DMS153 treated with DMSO at 0.1 percent for 48 hours (cell line): ENCODE data around the gene RSRC1.
"Not testable (repeated sequence)": the region's sequence is repeated elsewhere in the genome, so short reads cannot be mapped to it uniquely, and the experiment has no call there.

Source experiments
- DNase-seq: peaks from one replicate; lab custom pipeline; 2025; ENCODE audit not compliant: unreplicated experiment; lab: John Stamatoyannopoulos, UW

RSRC1 gene

DNA sequence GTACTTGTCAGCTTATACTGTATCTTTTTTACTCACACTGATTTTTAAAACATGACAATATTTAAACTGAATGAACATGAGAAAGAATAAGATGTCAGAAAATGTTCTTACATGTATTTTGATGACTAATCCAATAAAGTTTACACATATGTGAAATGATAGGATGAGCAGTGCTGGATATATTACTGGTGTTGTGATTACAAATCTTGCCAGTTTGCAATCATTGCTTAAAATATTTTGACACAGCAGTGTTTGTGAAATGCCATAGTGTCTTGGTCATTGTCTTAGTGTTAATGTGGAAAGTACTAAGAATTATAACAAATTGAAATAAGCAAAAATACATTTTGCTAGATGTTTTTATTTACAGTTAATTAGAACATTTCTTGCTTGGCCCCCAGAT is 342.4 kb downstream of the RSRC1 start:
- DNase-seq, result no peak

DNA sequence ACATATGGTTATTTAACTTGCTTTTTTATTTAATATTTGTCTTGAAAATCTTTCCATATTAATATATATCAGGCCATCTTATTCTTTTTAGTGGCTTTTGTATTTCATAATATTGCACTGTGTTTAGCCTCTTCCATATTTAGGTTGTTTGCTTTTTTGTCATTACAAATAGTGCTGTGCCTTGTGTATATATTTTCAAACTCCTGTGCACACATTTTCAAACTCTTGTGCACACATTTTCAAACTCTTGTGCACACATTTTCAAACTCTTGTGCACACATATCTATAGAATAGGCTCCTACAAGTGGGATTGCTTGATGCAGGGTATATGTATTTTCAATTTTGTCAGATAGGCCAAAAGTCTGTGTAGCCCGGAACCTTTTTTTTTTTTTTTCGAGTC is 343.1 kb downstream of the RSRC1 start:
- no peak for DNase-seq

DNA sequence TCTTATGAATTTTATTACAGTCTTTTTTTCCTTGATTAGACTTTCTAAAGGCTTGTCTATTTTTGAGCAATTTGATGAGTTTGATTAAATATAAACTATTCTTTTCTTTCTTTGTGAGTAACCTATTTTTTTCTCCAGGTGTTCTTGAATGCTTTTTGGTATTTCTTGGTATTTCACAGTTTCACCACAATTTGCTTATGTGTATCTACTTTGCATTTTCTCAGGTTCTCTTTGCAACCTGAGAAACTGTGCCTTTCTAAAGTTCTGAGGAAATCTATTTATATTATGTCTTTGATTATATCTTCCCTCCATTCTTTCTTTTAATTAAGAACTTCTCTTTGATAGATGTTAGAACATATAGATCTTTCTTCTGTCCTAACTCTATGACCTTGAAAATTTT is 344.0 kb downstream of the RSRC1 start:
- no peak for DNase-seq

DNA sequence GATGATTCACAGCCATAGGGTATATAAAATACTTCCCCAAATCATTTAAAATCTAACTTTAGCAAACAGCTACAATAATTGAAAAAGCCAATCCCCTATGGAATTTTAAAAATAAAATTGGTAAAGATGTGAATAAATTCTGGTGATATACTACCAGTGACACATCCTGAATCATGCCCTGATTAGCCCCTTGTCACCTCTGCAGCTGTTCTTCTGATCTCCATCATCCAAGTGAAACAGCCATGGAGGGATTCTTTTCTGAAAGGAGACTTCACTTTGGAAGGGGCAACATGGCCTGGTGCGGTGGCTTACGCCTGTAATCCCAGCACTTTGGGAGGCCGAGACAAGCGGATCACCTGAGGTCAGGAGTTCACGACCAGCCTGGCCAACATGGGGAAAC is 345.5 kb downstream of the RSRC1 start:
- no peak for DNase-seq

DNA sequence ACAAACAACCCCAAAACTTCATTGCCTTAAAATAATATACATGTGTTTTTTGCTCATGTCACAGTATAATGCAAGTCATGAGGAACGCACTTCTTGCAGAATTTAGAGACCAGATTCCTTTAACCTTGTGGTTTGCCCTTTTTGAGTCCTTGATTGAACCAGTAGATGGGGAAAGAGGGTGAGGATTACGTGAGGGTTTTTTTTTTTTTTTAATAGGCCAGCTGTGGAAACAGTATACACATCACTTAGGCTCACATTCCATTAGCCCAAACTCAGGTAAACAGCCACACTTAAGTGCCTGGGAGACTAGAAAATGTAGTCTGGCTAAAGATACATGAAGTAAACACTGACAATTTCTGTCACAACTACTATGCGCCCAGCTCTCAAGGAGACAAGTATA is 346.2 kb downstream of the RSRC1 start:
- DNase-seq, result no peak

DNA sequence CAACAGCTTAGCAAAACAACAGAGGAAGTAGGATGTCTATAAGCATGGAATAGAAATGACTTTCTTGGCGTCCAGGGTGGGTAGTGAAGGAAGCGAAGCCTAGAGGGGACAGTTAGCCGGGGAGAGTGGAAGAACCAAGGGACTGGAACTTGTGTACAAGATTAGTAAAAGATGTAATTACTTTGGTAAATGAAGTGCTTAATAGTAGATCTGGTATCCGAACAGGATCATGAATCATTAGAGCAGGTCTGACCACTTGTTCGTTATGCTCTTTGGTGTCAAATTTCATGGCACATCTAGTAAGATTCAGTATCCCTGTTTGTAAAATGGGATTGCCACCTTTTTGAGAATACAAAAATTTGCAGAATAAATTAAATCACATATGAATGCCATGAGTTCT is 348.6 kb downstream of the RSRC1 start:
- DNase-seq, result no peak

DNA sequence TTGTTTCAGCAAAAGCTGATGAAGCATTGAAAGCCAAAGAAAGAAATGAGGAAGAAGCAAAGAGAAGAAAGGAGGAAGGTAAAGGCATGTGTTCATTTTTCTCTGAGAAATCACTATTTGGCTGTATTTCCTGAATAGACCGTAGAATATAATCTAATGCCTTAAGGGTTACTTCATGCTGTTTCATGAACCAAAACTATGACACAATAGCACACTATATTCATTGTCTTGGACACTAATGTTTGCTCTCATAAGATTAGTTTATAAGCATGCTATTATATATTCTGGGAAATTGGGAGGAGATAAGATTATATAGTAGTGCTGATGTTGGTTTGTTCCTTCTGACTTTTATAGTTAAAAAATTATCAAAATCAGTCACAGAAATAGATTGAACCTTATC is 351.0 kb downstream of the RSRC1 start:
- no peak for DNase-seq

DNA sequence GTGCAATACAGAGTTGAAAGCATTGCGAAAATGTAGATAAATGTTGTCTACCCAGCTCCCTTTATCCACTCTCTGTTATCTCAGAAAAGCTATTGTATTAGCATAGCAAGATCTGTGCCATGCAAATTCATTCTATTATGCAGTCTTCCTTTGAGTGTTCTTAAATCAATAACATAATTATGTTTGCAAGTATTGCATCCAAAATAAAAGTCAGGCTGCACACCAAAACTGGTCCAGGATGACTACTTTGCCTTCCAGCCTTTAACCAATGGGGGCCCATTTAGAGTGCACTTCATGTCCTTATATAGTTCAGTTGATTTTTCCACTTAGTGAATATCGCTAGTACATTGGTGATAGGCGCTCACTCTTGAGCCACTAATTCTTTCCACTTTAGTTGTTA is 353.7 kb downstream of the RSRC1 start:
- no peak for DNase-seq

DNA sequence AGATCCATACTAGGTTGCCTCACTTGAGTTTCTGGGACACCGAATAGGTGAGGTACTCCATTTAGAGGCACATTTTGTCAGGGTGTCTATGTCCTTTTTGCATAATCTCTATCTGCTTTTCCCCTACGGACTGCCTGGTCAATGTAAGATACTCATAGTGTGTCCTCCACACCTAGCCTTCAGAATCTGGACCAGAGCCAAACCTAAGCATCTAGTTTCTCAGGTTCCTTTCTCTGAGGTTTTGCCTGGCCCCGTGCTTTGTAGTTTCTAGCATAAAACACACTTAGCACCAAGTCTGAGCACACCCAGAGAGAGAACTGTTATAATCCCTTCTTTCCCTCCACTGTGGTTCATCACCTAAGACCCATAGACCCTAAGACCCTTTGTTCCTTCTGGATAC is 355.2 kb downstream of the RSRC1 start:
- DNase-seq, result peak; percentile 6

DNA sequence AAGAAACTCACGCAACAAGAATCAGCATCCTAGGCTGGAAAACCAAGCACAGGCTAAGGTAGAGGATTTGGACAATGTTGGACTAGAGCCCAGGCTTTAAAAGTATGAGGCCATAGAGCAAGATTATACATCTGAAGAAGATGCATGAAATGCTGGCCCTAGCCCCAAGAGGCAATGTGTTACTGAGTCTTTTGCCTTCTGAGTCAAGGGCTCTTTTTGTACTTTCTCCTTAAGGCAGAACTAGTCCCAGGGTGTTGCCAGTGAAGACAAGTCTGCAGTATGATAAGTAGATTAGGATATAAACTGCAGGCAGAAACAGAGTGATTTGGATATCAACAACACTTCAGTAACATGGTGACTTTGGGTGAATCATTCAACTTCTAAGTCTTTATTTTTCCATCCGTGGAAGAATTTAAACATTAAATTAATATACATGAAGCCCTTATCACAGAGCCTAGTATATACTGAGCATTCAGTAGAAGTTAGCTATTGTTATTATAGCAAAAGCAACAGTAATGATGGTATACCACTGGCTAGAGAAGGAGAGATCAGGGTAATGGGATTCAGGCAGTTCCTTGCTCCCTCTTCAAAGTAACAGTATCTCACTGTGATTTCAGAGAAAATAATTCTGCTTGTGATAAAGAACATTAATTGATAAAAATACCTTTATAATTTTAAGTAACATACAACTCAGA is 361.2 kb downstream of the RSRC1 start:
- no peak for DNase-seq

DNA sequence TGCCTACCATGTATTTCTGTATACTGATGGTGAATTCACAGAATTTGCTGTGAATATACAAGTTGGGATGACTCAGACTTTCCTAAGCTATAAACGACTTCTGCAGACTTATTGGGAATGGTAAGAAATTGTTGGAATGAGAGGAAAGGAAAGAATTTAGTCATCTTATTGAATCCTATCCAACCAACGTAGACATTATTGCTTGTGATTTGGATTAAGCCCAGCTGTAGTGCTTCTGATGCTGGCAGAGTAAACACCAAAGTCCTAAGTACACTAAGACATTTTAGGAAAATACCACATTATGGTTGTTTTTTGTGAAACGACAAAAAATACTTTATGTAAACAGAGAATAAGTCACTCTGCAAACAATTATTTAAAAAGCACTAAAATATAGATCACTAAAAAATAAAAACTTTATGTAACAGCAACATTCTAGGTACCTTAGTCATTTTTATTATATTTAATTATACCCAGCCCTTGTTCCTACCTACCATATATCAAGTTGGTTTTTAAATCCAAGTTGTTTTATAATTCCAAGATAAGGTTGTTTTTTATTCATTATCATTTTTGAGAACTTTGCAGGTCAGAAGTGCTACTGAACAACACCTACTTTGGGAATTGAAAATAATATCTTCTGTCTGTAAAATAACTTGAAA is 361.9 kb downstream of the RSRC1 start:
- no peak for DNase-seq

DNA sequence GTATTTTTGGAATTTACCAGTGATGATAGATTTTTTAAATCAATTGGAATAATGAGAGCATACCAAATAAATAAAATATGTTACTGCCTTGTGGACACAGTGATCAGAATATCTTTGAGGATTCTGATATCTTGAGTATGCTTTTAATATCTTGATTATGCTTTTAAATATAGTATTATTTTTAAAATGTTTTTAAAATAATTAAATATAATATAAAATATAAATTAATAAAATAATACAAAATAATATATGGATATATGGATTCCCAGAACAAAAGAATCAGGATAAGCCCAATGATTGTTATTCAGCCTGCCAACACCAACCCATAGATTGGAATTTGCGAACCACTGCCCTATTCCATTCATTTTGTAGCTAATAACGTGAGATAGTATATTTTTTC is 369.2 kb downstream of the RSRC1 start:
- no peak for DNase-seq

DNA sequence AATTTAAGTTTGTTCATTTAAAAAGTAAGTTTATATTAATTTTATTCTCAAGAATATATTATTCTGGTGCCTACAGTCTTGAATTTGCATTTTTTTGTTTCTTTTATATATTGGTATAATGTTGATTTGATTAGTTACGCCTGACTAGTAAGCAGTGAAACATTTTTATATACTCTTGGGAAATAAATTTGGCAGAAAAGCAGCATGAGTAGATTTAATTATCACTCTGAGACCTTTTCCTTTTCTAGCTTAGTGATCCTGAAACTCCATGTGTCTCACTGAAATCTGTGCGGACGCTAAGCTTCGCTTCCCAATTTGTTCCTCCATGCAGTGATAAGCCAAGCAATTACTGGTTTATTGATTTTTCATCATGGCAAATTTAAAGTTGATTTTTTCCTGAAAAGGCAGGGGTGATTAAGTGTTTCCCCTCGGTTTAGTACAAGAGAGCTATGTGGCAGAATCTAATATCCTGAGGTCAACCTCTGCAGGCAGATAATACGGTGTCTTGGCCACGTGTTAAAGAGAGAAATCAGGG is 373.9 kb downstream of the RSRC1 start:
- DNase-seq, result no peak

DNA sequence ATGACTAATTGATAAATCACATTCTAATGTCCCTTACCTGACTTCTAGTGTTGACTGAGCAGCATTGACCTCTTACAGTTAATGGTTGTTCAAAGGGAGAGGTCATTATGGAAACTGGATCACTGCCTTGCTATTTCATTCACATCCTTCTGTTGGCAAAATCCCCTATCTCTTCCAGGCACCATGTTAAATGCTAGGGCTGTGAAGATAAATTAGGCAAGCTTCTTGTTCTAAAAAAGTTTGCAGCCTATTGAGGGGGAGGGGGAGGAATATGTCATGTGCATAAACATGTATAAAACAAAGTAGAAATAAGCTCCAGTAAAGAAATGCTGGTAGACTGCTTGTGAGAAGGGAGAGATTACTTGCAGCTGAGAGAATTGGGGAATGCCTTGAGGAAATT is 376.3 kb downstream of the RSRC1 start:
- DNase-seq, result no peak

DNA sequence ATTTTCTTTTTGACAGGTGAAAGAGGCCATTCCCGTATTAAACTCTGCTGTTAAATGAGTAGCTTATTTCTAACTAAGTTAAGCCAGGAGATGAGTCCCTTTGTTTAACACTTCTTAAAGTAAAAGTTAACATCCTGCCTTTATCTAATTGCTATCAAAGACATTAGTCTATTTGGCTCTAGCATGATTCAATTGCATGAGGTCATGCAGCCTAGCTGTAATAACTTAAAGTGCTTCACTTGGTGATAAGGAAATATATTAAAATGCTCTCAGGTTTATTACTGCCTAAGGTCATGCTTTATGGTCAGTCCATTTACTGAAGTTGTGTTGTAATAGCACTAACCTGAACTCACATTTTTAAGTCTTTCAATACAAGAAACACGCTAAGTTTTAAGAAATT is 378.8 kb downstream of the RSRC1 start:
- DNase-seq, result no peak

DNA sequence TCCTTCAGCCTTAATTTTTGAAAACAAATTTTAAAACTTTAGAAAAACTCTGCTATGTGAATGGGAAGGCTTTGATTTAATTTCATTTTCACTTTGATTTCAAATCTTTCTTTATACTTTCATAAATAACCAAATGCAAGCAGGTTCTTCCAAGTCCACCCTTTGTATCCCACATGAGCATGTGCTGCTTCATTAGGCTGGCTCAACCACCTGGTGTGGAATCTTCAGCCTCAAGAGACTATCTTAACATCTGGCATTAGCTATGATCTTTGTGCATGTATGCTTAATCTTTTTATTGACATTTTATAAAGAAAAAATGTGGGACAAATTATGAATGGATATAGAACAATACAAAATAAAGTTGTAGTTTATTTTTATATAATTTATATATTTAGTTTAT is 379.3 kb downstream of the RSRC1 start:
- DNase-seq, result no peak

DNA sequence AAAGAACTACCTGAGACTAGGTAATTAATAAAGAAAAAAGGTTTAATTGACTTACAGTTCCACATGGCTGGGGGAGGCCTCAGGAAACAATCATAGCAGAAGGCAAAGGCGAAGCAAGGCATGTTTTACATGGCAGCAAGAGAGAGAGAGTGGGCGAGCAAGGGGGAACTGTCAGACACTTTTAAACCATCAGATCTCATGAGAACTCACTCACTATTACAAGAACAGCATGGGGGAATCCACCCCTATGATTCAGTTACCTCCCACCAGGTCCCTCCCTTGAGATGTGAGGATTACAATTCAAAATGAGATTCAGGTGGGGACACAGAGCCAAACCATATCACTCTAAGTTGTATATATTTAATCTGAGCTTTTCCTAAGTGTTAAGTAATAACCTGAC is 382.1 kb downstream of the RSRC1 start:
- DNase-seq, result no peak

DNA sequence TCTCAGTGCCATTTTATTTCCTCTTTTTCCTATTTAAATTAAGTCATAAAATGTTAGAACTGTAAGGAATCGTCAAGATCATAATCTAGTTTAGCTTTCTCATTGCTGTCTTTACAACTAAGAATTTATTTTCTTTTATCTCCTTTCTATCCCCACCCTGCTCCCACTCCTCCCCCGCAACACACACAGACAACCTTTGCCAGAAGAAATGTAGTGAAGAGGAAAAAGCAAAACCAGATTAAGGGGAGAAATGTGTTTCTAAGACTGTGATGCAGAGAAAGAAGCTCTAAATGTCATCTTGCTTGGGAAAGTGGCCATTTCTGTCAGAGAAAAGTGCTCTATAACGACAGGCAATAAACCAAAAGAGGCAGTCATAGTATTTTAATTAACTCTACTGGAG is 382.8 kb downstream of the RSRC1 start:
- DNase-seq, result no peak

DNA sequence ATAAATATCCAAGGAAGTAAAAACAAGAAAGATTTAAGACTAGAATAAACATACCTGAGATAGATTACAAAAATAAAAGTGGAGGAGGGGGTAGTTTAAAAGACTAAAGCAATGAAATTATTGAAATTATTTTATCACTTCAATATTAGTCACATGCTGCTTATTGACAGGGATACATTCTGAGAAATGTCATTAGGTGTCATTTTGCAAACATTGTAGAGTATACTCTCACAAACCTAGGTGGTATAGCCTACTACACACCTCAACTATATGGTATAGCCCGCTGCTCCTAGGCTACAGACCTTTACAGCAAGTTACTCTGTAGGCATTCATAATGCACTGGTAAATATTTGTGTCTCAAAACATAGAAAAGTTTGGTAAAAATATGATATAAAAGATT is 384.0 kb downstream of the RSRC1 start:
- no peak for DNase-seq

DNA sequence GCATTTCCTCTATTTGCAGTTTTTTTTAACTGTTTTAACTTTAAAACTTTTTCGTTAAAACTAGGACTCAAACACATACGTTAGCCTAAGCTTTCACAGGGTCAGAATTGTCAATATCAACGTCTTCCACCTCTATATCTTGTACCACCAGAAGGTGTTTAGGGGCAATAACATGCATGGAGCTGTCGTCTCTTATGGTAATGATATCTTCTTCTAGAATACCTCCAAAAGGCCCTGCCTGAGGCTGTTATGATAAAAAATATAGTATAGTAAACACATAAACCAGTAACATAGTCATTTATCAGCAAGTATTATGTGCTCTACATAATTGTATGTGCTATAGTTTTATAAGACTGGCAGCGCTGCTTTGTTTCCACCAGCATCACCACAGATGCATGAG is 384.8 kb downstream of the RSRC1 start:
- DNase-seq, result no peak

DNA sequence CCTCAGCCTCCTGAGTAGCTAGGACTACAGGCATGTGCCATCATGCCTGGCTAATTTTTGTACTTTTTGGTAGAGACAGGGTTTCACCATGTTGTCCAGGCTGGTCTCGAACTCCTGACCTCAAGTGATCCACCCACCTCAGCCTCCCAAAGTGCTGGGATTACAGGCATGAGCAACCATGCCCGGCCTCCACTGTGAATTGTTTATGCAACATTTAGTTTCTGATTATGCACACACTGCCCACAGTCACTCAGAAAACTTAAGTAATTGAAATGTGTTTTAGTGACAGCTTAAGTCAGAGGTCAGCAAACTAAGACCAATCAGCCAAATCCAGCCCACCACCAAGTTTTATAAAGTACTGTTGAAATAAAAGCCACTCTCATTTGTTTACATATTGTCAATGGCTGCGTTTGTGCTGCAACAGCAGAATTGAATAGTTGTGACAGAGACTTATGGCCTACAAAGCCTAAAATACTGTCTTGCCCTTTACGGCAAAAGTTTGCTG is 385.6 kb downstream of the RSRC1 start:
- DNase-seq, result not testable (repeated sequence)

DNA sequence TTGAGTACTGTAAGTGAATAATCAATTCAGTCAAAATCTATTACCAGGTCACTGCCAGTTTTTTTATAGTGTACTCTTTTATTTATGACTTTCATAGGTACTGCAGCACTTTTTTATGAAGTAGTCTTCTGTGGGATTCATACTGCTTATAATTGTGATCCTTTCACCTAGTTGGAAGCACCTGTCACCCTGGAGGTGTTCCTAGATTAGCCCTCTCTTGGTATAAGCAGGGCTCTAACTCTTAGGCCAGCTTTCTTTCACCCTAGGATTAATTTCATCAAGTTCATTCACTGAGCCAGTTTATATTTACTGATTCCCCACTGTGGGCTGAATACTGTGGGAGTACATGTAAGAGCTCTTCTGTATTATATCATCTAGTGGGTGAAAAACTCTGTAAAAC is 395.2 kb downstream of the RSRC1 start:
- DNase-seq, result no peak

DNA sequence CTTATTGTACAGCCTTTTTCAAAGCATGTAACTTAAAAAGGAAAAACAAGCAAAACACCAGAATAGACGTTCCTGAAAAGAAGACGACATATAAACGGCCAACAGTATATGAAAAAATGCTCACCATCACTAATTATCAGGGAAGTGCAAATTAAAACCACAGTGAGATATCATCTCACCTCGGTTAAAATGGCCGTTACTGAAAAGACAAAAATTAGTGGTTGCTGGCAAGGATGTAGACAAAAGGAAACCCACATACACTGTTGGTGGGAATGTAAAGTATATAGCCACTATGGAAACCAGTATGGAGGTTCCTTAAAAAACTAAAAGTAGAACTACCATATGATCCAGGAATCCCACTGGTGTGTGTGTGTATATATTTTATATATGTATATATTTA is 396.6 kb downstream of the RSRC1 start:
- DNase-seq, result no peak
